ENCODE measurements around the gene PHAX. TPM values are rescaled to one million over a fixed set of nuclear protein-coding genes. Genes with fewer than 3 reads are reported as not detected.
"Not testable (repeated sequence)": the region's sequence is repeated elsewhere in the genome, so short reads cannot be mapped to it uniquely, and the experiment has no call there.

The PHAX gene, protein sequence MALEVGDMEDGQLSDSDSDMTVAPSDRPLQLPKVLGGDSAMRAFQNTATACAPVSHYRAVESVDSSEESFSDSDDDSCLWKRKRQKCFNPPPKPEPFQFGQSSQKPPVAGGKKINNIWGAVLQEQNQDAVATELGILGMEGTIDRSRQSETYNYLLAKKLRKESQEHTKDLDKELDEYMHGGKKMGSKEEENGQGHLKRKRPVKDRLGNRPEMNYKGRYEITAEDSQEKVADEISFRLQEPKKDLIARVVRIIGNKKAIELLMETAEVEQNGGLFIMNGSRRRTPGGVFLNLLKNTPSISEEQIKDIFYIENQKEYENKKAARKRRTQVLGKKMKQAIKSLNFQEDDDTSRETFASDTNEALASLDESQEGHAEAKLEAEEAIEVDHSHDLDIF
- total RNA-seq: 59.4 and 65.0 TPM in 2 replicates
- polyA plus RNA-seq: 56.6 and 57.0 TPM in 2 replicates

DNA sequence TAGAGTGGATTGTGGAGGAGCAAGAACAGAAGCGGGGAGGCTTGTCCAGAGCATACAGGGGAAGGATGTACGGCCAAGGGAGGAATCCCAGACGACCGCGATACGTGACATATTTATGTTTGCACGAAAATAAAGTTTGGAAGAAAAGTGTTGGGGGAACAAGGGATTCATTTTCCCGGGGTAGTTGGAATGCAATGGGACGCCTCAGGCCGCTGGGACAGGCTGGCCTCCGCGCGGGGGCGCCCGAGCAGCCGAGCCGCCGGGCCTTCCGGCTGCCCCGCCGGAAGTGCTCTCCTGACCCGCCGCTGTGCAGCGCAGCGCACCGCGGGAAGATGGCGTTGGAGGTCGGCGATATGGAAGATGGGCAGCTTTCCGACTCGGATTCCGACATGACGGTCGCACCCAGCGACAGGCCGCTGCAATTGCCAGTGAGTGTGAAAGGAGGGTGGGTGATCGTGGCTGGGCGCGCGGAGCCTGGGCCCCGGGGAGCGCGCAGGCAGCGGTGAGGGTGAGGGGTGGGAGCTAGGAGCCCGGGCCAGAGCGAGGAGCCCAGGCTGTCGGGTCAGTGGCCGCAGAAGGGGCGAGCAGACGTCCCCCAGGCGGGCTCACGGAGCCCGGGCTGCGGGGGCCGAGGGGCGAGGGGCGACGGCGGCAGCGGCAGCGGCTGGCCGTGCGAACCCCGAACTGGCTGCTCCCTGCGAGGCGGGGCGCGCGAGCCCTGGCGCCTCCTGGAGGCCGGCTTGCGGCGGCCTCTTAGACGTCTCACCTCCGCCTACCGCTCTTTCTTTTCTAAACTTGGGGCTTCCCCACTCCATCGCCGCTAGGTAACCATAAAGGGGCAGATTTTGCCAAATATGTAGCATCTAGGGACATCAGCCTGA is at the start of gene PHAX:
TSS of gene PHAX (plus strand) at position 317 of the 881 bp plus-strand sequence. CDS start at position 333, 16 bp downstream.
- H3K79me2 ChIP-seq: peaks cover 50% of the 10 kb centered on the region
- H3K4me2 ChIP-seq: peak within 1 kb of the TSS; percentile 91
- no peaks in the 10 kb centered on the region for H3K36me3 ChIP-seq (replicated peaks; ENCODE audit: insufficient read depth, low read depth)
- TF ChIP-seq, protein P1, sequence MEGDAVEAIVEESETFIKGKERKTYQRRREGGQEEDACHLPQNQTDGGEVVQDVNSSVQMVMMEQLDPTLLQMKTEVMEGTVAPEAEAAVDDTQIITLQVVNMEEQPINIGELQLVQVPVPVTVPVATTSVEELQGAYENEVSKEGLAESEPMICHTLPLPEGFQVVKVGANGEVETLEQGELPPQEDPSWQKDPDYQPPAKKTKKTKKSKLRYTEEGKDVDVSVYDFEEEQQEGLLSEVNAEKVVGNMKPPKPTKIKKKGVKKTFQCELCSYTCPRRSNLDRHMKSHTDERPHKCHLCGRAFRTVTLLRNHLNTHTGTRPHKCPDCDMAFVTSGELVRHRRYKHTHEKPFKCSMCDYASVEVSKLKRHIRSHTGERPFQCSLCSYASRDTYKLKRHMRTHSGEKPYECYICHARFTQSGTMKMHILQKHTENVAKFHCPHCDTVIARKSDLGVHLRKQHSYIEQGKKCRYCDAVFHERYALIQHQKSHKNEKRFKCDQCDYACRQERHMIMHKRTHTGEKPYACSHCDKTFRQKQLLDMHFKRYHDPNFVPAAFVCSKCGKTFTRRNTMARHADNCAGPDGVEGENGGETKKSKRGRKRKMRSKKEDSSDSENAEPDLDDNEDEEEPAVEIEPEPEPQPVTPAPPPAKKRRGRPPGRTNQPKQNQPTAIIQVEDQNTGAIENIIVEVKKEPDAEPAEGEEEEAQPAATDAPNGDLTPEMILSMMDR (IDR thresholded peaks at IDR 0.05; ENCODE audit: poor library complexity): peak; percentile 83
- TF ChIP-seq EZH2phosphoT487 (IDR thresholded peaks at IDR 0.05; ENCODE audit: low read depth, severe bottlenecking, unreplicated experiment): no peak
- peak within 1 kb of the TSS; percentile 100 for H2AFZ ChIP-seq
- no peaks in the 10 kb centered on the region for H3K27me3 ChIP-seq
- H3K27ac ChIP-seq: peak within 1 kb of the TSS; percentile 95
- H3K9me3 ChIP-seq (ENCODE audit: low read depth): no peaks in the 10 kb centered on the region
- H3K9me2 ChIP-seq (replicated peaks; ENCODE audit: insufficient read depth): no peaks in the 10 kb centered on the region
- DNase-seq (ENCODE audit: low spot score): peak; percentile 94
- peaks cover 7% of the 10 kb centered on the region for H4K20me1 ChIP-seq (ENCODE audit: insufficient read depth, poor library complexity, severe bottlenecking)
- peaks cover 20% of the 10 kb centered on the region for H3K4me1 ChIP-seq (ENCODE audit: insufficient read depth)
- 3% methylated on average over 60 of the region's 79 CpGs for WGBS (ENCODE audit: low lambda C conversion rate, missing lambda C conversion rate)
- peak within 1 kb of the TSS; percentile 99 for H3K4me3 ChIP-seq

DNA sequence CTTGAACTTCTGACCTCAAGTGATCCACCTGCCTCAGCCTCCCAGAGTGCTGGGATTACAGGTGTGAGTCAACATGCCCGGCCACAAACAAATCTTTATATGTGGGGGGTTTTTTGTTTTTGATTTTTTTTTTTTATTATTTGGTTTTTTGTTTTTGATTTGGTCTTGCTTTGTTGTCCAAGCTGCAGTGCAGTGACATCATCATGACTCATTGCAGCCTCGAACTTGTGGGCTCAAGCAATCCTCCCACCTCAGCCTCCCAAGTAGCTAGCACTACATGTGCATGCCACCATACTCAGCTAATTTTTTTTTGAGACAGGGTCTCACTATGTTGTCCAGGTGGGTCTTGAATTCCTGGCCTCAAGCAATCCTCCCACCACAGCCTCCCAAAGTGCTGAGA is 48.1 kb upstream of the PHAX start:
- no peak overlapping the region for H3K4me2 ChIP-seq
- H2AFZ ChIP-seq: no peak overlapping the region
- no peaks in the 10 kb centered on the region for H3K79me2 ChIP-seq
- no peaks in the 10 kb centered on the region for H3K9me3 ChIP-seq (ENCODE audit: low read depth)
- no peaks in the 10 kb centered on the region for H3K36me3 ChIP-seq (replicated peaks; ENCODE audit: insufficient read depth, low read depth)
- H3K27ac ChIP-seq: no peak overlapping the region
- no peaks in the 10 kb centered on the region for H4K20me1 ChIP-seq (ENCODE audit: insufficient read depth, poor library complexity, severe bottlenecking)
- no peaks in the 10 kb centered on the region for H3K9me2 ChIP-seq (replicated peaks; ENCODE audit: insufficient read depth)
- no peak for DNase-seq (ENCODE audit: low spot score)
- no peaks in the 10 kb centered on the region for H3K4me1 ChIP-seq (ENCODE audit: insufficient read depth)
- WGBS (ENCODE audit: low lambda C conversion rate, missing lambda C conversion rate): 100% methylated on average over 2 of the region's 2 CpGs
- H3K27me3 ChIP-seq: no peaks in the 10 kb centered on the region
- no peak overlapping the region for H3K4me3 ChIP-seq
- TF ChIP-seq, protein P1 (IDR thresholded peaks at IDR 0.05; ENCODE audit: poor library complexity): no peak
- TF ChIP-seq EZH2 (IDR thresholded peaks at IDR 0.05; ENCODE audit: borderline replicate concordance) (no peak), EZH2phosphoT487 (IDR thresholded peaks at IDR 0.05; ENCODE audit: low read depth, severe bottlenecking, unreplicated experiment) (no peak)

DNA sequence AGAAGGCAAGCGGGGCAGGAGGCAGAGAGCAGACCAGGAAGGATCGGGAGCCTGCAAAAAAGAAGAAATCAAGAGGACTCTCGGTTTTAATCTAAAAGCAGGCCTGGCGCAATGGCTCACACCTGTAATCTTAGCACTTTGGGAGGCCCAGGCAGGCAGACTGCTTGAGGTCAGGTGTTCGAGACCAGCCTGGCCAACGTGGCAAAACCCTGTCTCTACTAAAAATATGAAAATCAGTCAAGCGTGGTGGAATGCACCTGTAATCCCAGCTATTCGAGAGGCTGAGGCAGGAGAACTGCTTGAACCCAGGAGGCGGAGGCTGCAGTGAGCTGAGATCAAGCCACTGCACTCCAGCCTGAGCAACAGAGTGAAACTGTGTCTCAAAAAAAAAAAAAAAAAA is 45.6 kb upstream of the PHAX start:
- not testable (repeated sequence) for H3K27ac ChIP-seq; H3K9me3 ChIP-seq (ENCODE audit: low read depth); H3K4me1 ChIP-seq (ENCODE audit: insufficient read depth); DNase-seq (ENCODE audit: low spot score); H2AFZ ChIP-seq; H3K36me3 ChIP-seq (replicated peaks; ENCODE audit: insufficient read depth, low read depth); H3K79me2 ChIP-seq; H3K4me2 ChIP-seq; H3K4me3 ChIP-seq; H3K9me2 ChIP-seq (replicated peaks; ENCODE audit: insufficient read depth); H3K27me3 ChIP-seq; H4K20me1 ChIP-seq (ENCODE audit: insufficient read depth, poor library complexity, severe bottlenecking)
- 97% methylated on average over 9 of the region's 9 CpGs for WGBS (ENCODE audit: low lambda C conversion rate, missing lambda C conversion rate)

DNA sequence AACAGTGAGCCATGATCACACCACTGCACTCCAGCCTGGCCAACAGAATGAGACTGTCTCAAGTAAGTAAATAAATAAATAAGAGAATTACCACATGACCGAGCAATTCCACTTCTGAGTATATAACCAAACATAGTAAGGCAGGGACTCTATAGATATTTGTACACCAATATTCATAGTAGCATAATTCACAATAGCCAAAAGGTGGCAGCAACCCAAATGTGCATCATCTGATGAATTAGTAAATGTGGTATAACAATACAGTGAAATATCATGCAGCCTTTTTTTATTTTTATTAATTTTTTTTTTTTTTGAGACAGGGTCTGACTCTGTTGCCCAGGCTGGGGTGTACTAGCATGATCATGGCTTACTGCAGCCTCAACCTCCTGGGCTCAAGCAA is 38.8 kb upstream of the PHAX start:
- no peaks in the 10 kb centered on the region for H4K20me1 ChIP-seq (ENCODE audit: insufficient read depth, poor library complexity, severe bottlenecking)
- H3K79me2 ChIP-seq: no peaks in the 10 kb centered on the region
- TF ChIP-seq, protein P1 (IDR thresholded peaks at IDR 0.05; ENCODE audit: poor library complexity): no peak
- no peak for TF ChIP-seq EZH2phosphoT487 (IDR thresholded peaks at IDR 0.05; ENCODE audit: low read depth, severe bottlenecking, unreplicated experiment)
- no peak overlapping the region for H2AFZ ChIP-seq
- H3K9me2 ChIP-seq (replicated peaks; ENCODE audit: insufficient read depth): no peaks in the 10 kb centered on the region
- no peak overlapping the region for H3K27ac ChIP-seq
- no peaks in the 10 kb centered on the region for H3K9me3 ChIP-seq (ENCODE audit: low read depth)
- H3K4me2 ChIP-seq: no peak overlapping the region
- H3K36me3 ChIP-seq (replicated peaks; ENCODE audit: insufficient read depth, low read depth): peaks cover 3% of the 10 kb centered on the region
- H3K27me3 ChIP-seq: no peaks in the 10 kb centered on the region
- no peaks in the 10 kb centered on the region for H3K4me1 ChIP-seq (ENCODE audit: insufficient read depth)
- no peak for DNase-seq (ENCODE audit: low spot score)
- WGBS (ENCODE audit: low lambda C conversion rate, missing lambda C conversion rate): 82% methylated on average over 1 of the region's 1 CpG
- H3K4me3 ChIP-seq: no peak overlapping the region

Measured in hepatocyte (in vitro differentiated cells).